GM21528 (cell line): Measurements from ENCODE around the gene NARF.

Experiments used
- ATAC-seq: cut with Tn5 transposase; IDR thresholded peaks from one replicate; pipeline ENCODE4 v1.9.1; 2021; ENCODE audit warnings: mild to moderate bottlenecking, moderate library complexity; ENCODE audit not compliant: unreplicated experiment, low FRiP score

The NARF gene

GRCh38 chr17:82433560-82434215 is 24.9 kb upstream of the NARF start:
- no peak for ATAC-seq

- no peak for ATAC-seq
Measured at GRCh38 chr17:82434216-82434565, 24.4 kb upstream of the NARF start.

DNA sequence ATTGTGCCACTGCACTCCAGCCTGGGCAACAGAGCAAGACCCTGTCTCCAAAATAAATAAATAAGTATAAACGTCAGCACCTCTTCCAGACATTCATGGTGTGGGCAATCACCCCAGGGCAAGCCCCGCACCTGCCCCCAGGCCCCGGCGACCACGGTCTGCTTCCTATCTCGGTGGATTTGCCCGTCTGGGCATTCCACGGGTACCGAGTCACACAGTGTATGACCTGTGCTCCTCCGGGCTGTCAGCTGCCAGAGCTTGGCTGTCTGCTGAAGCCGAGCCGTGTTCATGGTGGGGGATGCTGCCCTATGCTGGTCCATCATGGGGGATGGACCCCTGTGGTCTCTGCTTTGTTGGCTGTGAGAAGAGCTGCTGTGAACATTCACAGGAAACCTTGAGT is 23.4 kb upstream of the NARF start:
- ATAC-seq: no peak

DNA sequence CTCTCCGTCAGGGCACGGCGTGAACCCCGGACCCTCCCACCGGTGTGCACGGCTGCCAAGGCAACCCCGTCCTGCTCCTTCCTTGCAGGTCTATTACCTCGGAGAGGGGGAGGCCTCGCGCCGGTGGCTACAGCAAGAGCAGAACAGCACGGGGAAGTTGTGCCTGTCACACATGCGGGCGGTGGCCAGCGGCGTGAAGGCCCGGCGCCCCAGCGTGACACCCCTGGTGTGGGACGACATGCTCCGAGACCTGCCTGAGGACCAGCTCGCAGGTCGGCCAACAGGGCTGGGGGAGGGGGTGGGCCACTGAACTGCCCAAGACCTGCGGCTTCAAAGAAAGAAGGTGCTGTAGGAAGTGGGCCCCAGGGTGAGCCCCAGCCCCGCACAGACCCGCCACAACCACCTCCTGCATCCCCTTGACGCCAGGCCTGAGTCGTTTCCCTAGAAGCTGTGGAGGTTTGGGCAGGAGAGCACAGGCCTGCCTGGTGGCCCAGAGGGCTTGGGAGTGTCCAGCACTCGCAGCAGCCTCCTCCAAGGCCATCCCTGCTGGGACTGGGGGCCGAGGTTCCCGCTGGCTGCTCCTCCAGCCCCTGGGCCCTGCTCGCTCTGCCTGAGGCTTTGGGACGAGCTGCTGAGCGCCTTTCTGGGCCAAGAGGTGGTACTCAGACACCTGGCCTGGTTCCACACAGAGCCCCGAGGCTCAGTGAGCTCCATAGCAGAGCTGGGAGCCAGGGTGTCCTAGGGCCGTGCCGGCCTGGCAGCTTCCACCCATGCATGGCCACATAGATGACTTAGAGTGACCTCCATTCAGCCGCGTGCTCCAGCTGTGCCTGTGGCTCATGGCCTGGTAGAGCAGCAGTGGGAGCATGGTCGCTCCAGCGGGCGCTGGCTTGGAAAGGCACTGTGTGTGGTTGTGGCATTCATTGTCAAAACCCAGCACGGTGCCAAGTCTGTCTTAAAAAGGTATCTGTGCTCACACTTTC is 22.6 kb upstream of the NARF start:
- ATAC-seq: no peak

DNA sequence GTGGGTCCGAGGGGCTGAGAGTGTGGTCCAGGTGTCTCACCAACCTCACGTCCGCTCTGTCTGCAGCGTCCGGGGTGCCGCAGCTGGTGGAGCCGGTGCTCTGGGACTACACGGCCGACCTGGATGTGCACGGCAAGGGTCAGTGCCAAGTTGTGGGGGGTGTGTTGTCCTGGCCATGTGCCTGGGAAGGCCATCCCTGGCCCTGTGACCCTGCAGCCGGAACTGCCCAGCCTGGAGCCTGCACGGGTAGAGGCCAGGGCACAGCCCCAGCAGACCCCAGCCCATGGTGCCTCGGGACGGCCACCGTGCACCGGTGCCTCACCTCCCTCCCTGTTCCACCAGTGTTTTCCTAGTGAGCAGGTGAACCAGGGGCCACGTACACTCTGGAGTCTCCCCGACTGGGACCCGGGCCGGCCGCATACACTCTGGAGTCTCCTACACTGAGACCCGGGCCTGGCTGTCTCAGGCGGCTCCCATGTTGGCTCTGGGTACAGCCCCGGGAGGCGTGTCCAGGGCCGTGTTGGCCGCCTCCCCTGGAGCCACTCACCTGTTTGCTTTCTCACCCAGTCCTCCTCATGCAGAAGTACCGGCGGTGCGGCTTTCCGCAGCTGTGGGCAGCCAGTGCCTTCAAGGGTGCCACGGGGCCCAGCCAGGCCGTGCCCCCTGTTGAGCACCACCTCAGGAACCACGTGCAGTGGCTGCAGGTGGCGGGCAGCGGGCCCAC is 21.8 kb upstream of the NARF start:
- ATAC-seq: no peak

DNA sequence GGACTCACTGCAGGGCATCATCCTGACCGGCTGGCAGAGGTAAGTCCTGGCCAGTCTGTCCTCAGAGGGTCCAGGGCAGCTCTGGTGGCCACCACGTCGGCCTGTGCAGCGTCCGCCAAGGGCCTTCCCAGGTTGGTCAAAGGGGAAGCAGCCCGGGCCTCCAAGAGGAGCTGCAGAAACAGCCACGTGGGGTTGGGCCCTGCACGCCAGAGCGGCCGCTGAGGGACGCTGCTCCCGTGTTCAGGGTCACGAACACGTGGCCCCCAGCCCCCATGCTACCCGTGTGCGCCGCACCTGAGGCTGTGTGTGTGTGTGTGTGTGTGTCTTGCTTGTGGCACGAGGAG is 21.2 kb upstream of the NARF start:
- no peak for ATAC-seq

- ATAC-seq: no peak
Measured at GRCh38 chr17:82438401-82439193, 19.9 kb upstream of the NARF start.

DNA sequence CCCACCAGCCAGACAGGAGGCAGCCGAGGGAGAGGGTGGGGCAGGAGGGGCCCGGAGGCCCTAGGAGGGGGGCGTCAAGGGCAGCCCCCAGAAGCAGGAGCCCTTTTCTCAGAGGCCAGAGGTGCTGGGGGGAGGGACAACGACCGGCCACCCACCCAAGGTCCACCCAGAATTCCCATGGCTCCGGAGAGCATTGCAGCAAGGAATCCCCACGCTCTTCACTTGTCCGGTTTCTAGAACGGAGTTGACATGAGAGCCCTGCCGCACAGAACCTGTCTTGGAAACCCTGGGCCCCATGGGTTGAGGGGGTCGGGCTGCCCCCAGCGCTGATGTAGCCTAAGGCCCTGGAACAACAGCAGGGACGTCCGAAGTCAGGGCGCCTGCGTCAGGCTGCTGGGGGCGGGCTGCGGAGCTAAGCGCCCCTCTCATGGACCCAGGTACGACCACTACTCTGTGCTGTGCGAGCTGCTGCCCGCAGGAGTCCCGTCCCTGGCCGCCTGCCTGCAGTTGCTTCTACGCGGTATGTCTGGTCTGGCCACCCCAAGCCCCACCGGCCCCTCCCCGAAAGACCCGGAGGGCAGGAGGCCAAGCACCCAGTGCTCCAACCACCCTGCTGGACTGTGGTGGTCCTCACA is 19.2 kb upstream of the NARF start:
- ATAC-seq: no peak

GRCh38 chr17:82439829-82440365 is 18.6 kb upstream of the NARF start:
- ATAC-seq: no peak

GRCh38 chr17:82440469-82440981 is 18.0 kb upstream of the NARF start:
- ATAC-seq: no peak

GRCh38 chr17:82440991-82441627 is 17.4 kb upstream of the NARF start:
- no peak for ATAC-seq

GRCh38 chr17:82441691-82442487 is 16.7 kb upstream of the NARF start:
- ATAC-seq: no peak

DNA sequence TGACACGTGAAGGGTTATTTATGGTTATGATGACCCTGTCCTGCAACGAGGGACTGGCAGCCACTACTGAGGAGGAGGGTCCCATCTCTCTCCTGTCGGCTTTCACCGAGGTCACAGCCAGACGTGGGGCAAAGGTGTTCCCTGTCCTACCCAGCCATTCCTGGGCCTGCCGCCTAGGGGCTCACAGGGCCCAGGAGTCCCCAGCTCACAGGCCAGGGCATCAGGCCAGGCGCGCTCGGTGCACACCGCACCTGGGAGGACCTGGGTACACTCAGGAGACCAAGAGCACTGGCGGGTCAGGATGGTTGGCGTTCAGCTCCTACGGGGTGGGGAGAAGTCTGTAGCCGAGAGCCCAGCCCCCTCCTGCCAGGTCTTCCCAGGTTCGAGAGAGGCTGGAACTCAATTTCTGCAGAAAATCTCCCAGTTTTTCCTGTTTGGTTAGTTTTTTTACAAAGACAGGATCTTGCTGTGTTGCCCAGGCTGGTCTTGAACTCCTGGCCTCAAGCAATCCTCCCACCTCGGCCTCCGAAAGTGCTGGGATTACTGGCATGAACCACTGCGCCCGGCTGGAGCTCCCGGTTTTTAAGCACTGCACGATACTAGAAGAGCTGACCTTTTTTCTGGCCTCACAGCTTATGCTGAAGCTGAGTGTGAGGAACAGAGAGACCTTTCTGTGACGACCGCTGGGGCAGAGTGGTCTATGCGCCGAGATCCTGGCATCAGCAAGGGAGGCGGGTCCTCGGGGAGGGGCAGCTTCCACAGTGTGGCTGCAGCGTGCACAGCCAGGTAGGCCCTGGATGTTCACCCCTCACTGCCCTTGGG is 15.7 kb upstream of the NARF start:
- no peak for ATAC-seq

DNA sequence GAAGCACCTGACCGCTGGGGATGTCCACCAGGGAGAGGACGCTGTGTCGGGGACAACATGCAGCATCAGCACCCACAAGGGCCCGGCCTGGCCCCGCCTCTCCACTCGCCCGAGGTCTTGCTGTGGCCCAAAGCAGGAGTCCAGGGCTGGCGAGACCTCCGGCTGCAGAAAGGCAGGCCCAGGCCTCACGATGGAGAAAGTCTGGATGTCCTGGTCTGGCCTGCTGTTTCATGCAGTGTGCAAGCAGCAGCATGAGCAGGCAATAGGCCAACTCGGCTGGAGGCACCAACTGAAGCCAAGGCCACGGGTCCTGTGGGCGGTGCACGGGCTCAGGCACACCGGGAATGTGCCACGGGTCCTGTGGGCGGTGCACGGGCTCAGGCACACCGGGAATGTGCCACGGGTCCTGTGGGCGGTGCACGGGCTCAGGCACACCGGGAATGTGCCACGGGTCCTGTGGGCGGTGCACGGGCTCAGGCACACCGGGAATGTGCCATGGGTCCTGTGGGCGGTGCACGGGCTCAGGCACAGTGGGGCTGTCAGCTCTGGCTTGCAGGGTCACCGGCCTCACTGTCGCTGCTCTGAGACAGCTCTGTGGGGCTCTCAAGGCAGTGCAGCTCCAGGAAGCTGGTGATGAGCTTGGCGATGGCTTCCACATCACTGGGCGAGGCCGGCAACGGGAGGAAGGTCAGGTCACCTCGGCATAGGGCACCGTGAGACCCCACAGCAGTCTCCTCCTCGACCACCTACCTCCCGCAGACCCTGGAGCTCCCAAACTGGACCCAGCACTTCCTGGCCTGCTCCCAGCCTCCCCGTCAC is 14.9 kb upstream of the NARF start:
- ATAC-seq: no peak

- no peak for ATAC-seq
Measured at GRCh38 chr17:82444284-82444893, 14.2 kb upstream of the NARF start.

DNA sequence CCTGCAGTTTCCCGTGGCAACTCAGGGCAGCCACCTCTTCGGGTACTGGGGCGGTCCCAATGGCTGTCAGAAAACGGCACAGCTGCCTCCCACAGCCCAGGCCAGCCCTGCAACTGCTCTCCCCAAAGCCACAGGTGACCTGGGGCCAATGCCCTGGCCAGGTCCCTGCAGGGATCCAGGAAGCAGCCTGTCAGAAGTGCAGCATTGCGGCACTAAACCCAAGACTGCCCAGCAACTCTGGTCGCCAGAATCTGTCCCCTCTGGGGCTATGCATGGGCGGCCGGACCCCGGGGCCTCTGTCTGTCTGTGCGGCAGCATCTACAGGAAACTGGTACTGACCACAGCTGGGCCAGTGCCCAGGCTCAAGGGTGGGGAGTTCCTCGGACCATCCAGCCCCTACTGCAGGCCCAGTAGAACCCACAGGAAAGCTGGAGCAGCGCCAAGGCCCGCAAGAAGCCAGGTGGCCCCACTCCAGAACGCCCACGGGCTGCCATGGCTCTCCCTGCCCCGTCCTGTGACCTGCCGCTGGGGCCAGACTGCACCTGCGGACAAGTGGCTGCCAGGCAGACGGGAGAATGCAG is 13.5 kb upstream of the NARF start:
- ATAC-seq: no peak
